Hypothalamus (tissue), 51 donors: ENCODE results near the gene MEIOSIN.

Experiments used
- DNase-seq, 51 donors: peaks; one replicate each; lab custom pipeline; 2025; lab: John Stamatoyannopoulos, UW

Gene MEIOSIN

GRCh38 chr19:45778010-45778661 is 44.9 kb downstream of the MEIOSIN start:
- no peak for DNase-seq

- no peak for DNase-seq
These were observed 46.2 kb downstream of the MEIOSIN start for GRCh38 chr19:45779231-45780145.

- DNase-seq = no peak
These were observed 46.9 kb downstream of the MEIOSIN start for GRCh38 chr19:45780146-45780447.

- DNase-seq = no peak
These were observed 47.4 kb downstream of the MEIOSIN start for GRCh38 chr19:45780448-45781213.

GRCh38 chr19:45781214-45782161 is 48.2 kb downstream of the MEIOSIN start:
- peak in 9 of 51 donors; percentile 11 to 39 (median 20) for DNase-seq

- DNase-seq = peak in 22 of 51 donors; percentile 12 to 42 (median 33)
These were observed 49.0 kb downstream of the MEIOSIN start, which contains the start of gene DMPK for GRCh38 chr19:45782162-45782691. DMPK (minus strand) TSS chr19:45782490; CDS start chr19:45782352, 138 bp downstream.

GRCh38 chr19:45782820-45783785 is 49.9 kb downstream of the MEIOSIN start:
- DNase-seq = peak in 5 of 51 donors; percentile 12 to 29 (median 19)

- DNase-seq = no peak
These were observed 50.9 kb downstream of the MEIOSIN start for GRCh38 chr19:45784096-45784495.

GRCh38 chr19:45785097-45785496 is 51.9 kb downstream of the MEIOSIN start:
- DNase-seq = no peak

GRCh38 chr19:45785781-45786532 is 52.7 kb downstream of the MEIOSIN start:
- no peak for DNase-seq

GRCh38 chr19:45786533-45786894 is 53.3 kb downstream of the MEIOSIN start:
- DNase-seq = no peak

- no peak for DNase-seq
These were observed 56.0 kb downstream of the MEIOSIN start for GRCh38 chr19:45789035-45789786.

- DNase-seq = peak in 3 of 51 donors; percentile 12 to 13 (median 13)
These were observed 57.7 kb downstream of the MEIOSIN start for GRCh38 chr19:45790942-45791341.

GRCh38 chr19:45791744-45792469 is 58.7 kb downstream of the MEIOSIN start:
- DNase-seq = no peak

- peak; percentile 60 to 100 (median 98) for DNase-seq
These were observed 59.4 kb downstream of the MEIOSIN start, which contains the start of gene DMWD for GRCh38 chr19:45792470-45793177. DMWD (minus strand) TSS chr19:45792845; CDS start chr19:45792756, 89 bp downstream.

- DNase-seq = no peak
These were observed 59.9 kb downstream of the MEIOSIN start for GRCh38 chr19:45793178-45793564.
